T-helper 22 cell (primary cell): ENCODE results near the gene LAMC3.

Experiments
- DNase-seq: peaks from one replicate; pipeline ENCODE4 v3.0.0-alpha.2; 2020; ENCODE audit warnings: low read depth

Gene LAMC3

GRCh38 chr9:130979591-130980385 is 29.2 kb upstream of the LAMC3 start:
- DNase-seq, result no peak

GRCh38 chr9:130980526-130980925 is 28.4 kb upstream of the LAMC3 start:
- DNase-seq, result no peak

- DNase-seq, result no peak
These were observed 27.8 kb upstream of the LAMC3 start for GRCh38 chr9:130981002-130981755.

GRCh38 chr9:130981756-130982137 is 27.2 kb upstream of the LAMC3 start:
- DNase-seq, result no peak

- no peak for DNase-seq
These were observed 26.2 kb upstream of the LAMC3 start for GRCh38 chr9:130982636-130983358.

- no peak for DNase-seq
These were observed 25.7 kb upstream of the LAMC3 start for GRCh38 chr9:130983359-130983670.

GRCh38 chr9:130983970-130984369 is 25.0 kb upstream of the LAMC3 start:
- DNase-seq, result no peak

GRCh38 chr9:130984521-130984920 is 24.5 kb upstream of the LAMC3 start:
- no peak for DNase-seq

- no peak for DNase-seq
These were observed 23.9 kb upstream of the LAMC3 start for GRCh38 chr9:130985029-130985428.

GRCh38 chr9:130985606-130986162 is 23.3 kb upstream of the LAMC3 start:
- no peak for DNase-seq

GRCh38 chr9:130986356-130986965 is 22.5 kb upstream of the LAMC3 start:
- no peak for DNase-seq

- no peak for DNase-seq
These were observed 21.9 kb upstream of the LAMC3 start for GRCh38 chr9:130987054-130987453.

GRCh38 chr9:130987738-130988399 is 21.1 kb upstream of the LAMC3 start:
- no peak for DNase-seq

- DNase-seq, result no peak
These were observed 20.6 kb upstream of the LAMC3 start for GRCh38 chr9:130988400-130988747.

- DNase-seq, result no peak
These were observed 20.1 kb upstream of the LAMC3 start for GRCh38 chr9:130988905-130989304.

GRCh38 chr9:130989391-130989790 is 19.6 kb upstream of the LAMC3 start:
- DNase-seq, result no peak

GRCh38 chr9:130989891-130990290 is 19.1 kb upstream of the LAMC3 start:
- DNase-seq, result no peak

- DNase-seq, result no peak
These were observed 18.5 kb upstream of the LAMC3 start for GRCh38 chr9:130990306-130990977.

GRCh38 chr9:130990978-130991777 is 17.8 kb upstream of the LAMC3 start:
- DNase-seq, result no peak
